ENCODE results near the gene MSI2.
A peak's percentile ranks its signal among the peaks of the same experiment; 100 is the strongest.
"Not testable (repeated sequence)": the region's sequence is repeated elsewhere in the genome, so short reads cannot be mapped to it uniquely, and the experiment has no call there.

Gene MSI2

GRCh38 chr17:57619061-57619937 lies 363.0 kb downstream of the MSI2 start:
- in situ Hi-C loops (cut with MboI; ENCODE audit: low pct_unique_long_range_greater_than_20kb, low sequenced_read_pairs): no loop called here
- DNase-seq: no peak

- no peak for DNase-seq
- in situ Hi-C loops (cut with MboI; ENCODE audit: low pct_unique_long_range_greater_than_20kb, low sequenced_read_pairs): no loop called here
Measured at GRCh38 chr17:57620576-57620975, 364.3 kb downstream of the MSI2 start.

- DNase-seq; in situ Hi-C loops (cut with MboI; ENCODE audit: low pct_unique_long_range_greater_than_20kb, low sequenced_read_pairs): not testable (repeated sequence)
Measured at GRCh38 chr17:57621791-57622190, 365.5 kb downstream of the MSI2 start.

- in situ Hi-C loops (cut with MboI; ENCODE audit: low pct_unique_long_range_greater_than_20kb, low sequenced_read_pairs): no loop called here
Measured at GRCh38 chr17:57622306-57622682, 366.0 kb downstream of the MSI2 start.

GRCh38 chr17:57622683-57623433 lies 366.5 kb downstream of the MSI2 start:
- DNase-seq: peak; percentile 24
- in situ Hi-C loops (cut with MboI; ENCODE audit: low pct_unique_long_range_greater_than_20kb, low sequenced_read_pairs): no loop called here

More at GRCh38 chr17:57622306-57622682, 366.0 kb downstream of the MSI2 start:
- DNase-seq: no peak

- no peak for DNase-seq
- in situ Hi-C loops (cut with MboI; ENCODE audit: low pct_unique_long_range_greater_than_20kb, low sequenced_read_pairs): no loop called here
Measured at GRCh38 chr17:57623620-57624019, 367.3 kb downstream of the MSI2 start.

- in situ Hi-C loops (cut with MboI; ENCODE audit: low pct_unique_long_range_greater_than_20kb, low sequenced_read_pairs): no loop called here
- no peak for DNase-seq
Measured at GRCh38 chr17:57624386-57624785, 368.1 kb downstream of the MSI2 start.

GRCh38 chr17:57625511-57625910 lies 369.2 kb downstream of the MSI2 start:
- in situ Hi-C loops (cut with MboI; ENCODE audit: low pct_unique_long_range_greater_than_20kb, low sequenced_read_pairs): no loop called here
- no peak for DNase-seq

GRCh38 chr17:57625957-57626356 lies 369.6 kb downstream of the MSI2 start:
- no peak for DNase-seq
- in situ Hi-C loops (cut with MboI; ENCODE audit: low pct_unique_long_range_greater_than_20kb, low sequenced_read_pairs): no loop called here

GRCh38 chr17:57626520-57627210 lies 370.3 kb downstream of the MSI2 start:
- in situ Hi-C loops (cut with MboI; ENCODE audit: low pct_unique_long_range_greater_than_20kb, low sequenced_read_pairs): no loop called here
- DNase-seq: no peak

GRCh38 chr17:57627591-57627990 lies 371.3 kb downstream of the MSI2 start:
- no peak for DNase-seq
- in situ Hi-C loops (cut with MboI; ENCODE audit: low pct_unique_long_range_greater_than_20kb, low sequenced_read_pairs): no loop called here

GRCh38 chr17:57628421-57628820 lies 372.1 kb downstream of the MSI2 start:
- DNase-seq: no peak
- in situ Hi-C loops (cut with MboI; ENCODE audit: low pct_unique_long_range_greater_than_20kb, low sequenced_read_pairs): no loop called here

- in situ Hi-C loops (cut with MboI; ENCODE audit: low pct_unique_long_range_greater_than_20kb, low sequenced_read_pairs): no loop called here
- DNase-seq: no peak
Measured at GRCh38 chr17:57629470-57629869, 373.1 kb downstream of the MSI2 start.

GRCh38 chr17:57629886-57630285 lies 373.6 kb downstream of the MSI2 start:
- DNase-seq: no peak
- in situ Hi-C loops (cut with MboI; ENCODE audit: low pct_unique_long_range_greater_than_20kb, low sequenced_read_pairs): no loop called here

- no peak for DNase-seq
- in situ Hi-C loops (cut with MboI; ENCODE audit: low pct_unique_long_range_greater_than_20kb, low sequenced_read_pairs): no loop called here
Measured at GRCh38 chr17:57630736-57631135, 374.4 kb downstream of the MSI2 start.

- in situ Hi-C loops (cut with MboI; ENCODE audit: low pct_unique_long_range_greater_than_20kb, low sequenced_read_pairs): no loop called here
Measured at GRCh38 chr17:57631871-57632270, 375.5 kb downstream of the MSI2 start.

GRCh38 chr17:57632294-57632693 lies 376.0 kb downstream of the MSI2 start:
- no peak for DNase-seq
- in situ Hi-C loops (cut with MboI; ENCODE audit: low pct_unique_long_range_greater_than_20kb, low sequenced_read_pairs): no loop called here

More at GRCh38 chr17:57631871-57632270, 375.5 kb downstream of the MSI2 start:
- DNase-seq: no peak

- in situ Hi-C loops (cut with MboI; ENCODE audit: low pct_unique_long_range_greater_than_20kb, low sequenced_read_pairs): no loop called here
- DNase-seq: no peak
Measured at GRCh38 chr17:57633236-57633635, 376.9 kb downstream of the MSI2 start.

- no peak for DNase-seq
- in situ Hi-C loops (cut with MboI; ENCODE audit: low pct_unique_long_range_greater_than_20kb, low sequenced_read_pairs): no loop called here
Measured at GRCh38 chr17:57634713-57635465, 378.6 kb downstream of the MSI2 start.
